GM21447 (cell line): ENCODE results near the gene KLB.

Experiments
- ATAC-seq: cut with Tn5 transposase; IDR thresholded peaks from one replicate; pipeline ENCODE4 v1.9.1; 2021; ENCODE audit not compliant: unreplicated experiment

The KLB gene

DNA sequence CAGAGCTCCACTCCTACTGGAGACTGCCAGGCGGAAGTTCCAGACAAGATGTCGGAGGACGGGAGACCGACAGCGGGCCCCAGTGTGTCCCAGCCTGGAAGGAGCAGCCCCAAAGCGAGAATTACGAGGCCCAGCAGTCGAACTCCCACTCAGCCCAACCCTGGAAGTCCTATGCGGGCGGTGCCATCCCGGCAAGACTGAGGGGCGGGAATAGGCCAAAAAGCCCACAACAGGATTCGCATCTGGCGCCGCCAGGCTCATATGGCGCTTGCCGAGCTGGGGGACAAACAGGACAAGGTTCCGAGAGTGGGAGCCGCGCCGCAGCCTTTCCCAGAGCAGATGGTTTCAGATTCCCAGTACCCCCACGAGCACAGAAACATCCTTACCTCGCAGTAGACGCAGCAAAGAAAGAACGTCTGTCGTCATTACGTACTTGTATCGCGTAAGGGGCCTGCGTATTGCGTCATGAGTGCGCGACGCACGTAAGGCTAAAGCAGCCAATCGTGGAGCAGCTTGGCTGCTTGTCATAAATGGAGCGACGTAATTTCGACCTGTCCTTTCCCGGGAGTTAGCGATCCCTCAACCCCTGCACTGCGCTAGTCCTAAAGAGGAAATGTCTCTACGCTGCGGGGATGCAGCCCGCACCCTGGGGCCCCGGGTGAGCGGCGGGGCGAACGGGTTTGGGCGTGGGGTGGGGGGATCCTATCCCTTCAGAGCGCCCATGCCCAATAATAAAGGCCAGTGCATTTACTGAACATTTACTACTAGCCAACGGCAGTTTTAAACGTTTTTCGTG lies 52.0 kb downstream of the KLB start, which contains the start of the genes LIAS and RPL9:
Gene LIAS (plus strand): TSS at position 552 of the 796 bp plus-strand sequence. CDS start 62 bp downstream, at position 614.
Gene RPL9 (minus strand): TSS at position 418 of the 796 bp plus-strand sequence. CDS start 483 bp downstream, outside the sequence.
- peak; percentile 85 for ATAC-seq

GRCh38 chr4:39464886-39465501 lies 58.3 kb downstream of the KLB start:
- ATAC-seq, result no peak

- no peak for ATAC-seq
Observed at GRCh38 chr4:39466747-39467146, 60.0 kb downstream of the KLB start.

DNA sequence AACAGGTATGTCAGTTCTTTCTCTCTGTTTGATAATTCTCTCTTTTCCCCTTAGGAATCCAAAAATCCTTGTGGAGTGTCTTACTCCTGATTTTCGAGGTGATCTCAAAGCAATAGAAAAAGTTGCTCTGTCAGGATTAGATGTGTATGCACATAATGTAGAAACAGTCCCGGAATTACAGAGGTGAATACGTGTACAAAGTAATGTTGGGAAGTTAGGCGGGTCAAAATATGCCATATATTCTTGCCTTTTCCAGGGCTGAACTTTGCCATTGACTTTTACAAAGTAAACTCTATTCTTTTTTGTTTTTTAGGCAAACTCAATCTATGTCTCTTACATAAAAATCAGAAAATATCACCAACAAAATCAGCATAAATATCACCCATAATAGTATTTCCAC lies 60.7 kb downstream of the KLB start:
- ATAC-seq, result no peak

GRCh38 chr4:39469429-39470077 lies 62.8 kb downstream of the KLB start:
- peak; percentile 84 for ATAC-seq

GRCh38 chr4:39470402-39470801 lies 63.7 kb downstream of the KLB start:
- no peak for ATAC-seq

DNA sequence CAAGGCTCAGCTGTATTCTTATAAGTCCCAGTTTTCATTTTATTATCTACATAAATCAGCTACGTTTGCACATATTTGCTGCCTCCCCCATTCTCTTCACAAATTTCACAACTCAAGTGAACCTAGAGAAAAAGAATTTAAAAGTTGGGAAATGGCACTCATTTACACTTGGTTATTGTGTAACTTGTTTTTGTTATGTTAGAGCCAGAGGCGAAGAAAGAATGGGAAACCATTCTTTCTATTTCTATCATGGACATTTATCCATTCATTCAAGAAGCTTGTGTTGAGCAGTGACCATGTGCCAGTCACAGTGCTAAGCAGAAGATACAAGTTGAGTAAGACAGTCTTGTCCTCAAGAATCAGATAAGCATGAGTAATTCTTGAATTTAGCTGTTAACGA lies 65.7 kb downstream of the KLB start:
- ATAC-seq, result no peak

- no peak for ATAC-seq
Observed at GRCh38 chr4:39476187-39476895, 69.6 kb downstream of the KLB start.

- ATAC-seq, result no peak
Observed at GRCh38 chr4:39480251-39480650, 73.5 kb downstream of the KLB start.

GRCh38 chr4:39480902-39481695 lies 74.4 kb downstream of the KLB start:
- ATAC-seq, result no peak

DNA sequence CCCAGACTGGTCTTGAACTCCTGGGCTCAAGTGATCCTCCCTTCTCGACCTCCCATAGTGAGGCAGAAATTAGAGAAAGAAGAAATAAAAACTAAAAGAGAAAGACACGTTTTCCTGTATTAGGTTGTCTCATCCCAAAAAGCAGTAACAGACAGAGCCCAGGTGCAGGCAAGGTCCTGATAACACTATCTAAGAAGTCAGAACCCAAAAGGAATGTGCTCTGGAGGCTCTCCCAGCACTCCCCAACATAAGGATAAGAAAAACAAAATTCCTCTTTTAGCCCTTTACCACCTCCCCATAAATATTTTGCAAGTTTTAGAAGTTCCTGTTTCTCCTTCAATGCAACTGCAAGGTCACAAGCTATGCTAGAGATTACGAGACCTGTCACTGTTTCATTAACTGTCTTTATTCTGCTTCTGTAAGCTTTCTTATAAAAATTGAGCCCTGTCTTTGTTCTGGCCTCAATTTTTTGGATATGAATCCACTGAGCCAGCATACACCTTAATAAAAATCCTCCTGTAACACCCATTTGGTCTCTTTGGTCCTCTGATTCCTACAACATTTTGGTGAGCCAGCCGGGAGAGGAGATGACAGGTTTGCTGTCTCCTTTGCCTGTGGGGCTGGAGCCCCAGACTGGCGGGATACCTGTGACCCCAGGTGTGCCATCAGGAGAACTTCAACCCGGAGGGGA lies 78.0 kb downstream of the KLB start:
- ATAC-seq, result no peak

DNA sequence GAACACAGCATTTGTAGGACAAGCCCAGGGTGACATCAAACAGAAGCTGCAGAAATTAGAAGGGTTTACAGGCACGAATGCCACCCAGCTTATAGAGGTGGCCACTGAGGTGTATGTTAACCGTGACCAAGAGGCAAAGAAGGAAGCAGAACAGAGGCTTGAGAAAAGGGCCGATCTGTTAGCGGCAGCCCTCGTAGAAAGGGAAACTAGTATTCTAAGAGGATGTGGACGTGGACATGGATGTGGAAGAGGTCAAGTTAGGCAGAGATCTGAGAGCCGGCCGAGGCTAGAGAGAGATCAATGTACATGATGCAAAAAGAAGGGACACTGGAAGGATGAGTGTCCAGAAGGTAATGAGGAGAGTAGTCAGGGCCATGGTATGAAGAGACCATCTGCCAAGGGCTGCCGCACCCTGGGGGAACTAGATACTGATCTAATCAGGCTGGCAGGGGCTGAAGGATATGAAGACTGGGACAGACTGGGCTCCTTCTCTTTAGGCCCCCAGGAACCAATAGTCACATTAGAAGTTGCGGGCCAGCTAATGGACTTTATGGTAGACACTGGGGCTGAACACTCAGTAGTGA lies 79.6 kb downstream of the KLB start:
- no peak for ATAC-seq

DNA sequence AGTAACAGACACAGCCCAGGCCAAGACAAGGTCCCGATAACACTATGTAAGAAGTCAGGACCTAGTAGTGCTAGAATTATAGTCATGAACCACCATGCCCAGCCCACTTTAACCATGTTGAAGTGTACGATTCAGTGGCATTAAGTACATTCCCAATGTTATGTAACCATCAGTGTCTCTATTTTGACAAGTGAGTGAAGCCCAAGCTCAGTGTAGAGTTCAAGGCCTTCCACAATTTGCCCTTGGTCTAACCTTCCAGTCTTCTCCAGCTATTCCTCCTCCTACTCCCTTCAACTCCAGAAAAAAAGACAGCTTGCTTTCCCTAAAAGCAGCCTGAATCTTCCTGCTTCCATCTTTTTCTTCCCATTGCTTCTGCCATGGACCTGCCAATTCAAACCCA lies 83.6 kb downstream of the KLB start:
- no peak for ATAC-seq

DNA sequence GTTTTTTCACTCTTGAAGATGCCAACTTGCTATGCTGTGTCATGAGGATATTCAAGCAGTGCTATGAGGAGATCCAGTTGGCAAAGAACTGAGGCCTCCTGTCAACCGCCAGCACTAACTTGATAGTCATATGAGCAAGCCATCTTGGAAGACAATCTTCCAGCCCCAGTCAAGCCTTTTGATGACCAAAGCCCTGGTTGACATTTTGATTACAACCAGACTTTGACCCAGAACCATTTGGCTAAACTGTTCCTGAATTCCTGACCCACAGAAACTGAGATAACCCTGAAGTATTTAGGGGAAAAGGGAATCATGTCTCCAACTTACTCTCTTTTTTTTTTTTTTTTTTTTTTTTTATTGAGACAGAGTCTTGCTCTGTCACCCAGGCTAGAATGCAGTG lies 87.6 kb downstream of the KLB start:
- no peak for ATAC-seq

GRCh38 chr4:39495446-39496213 lies 88.9 kb downstream of the KLB start:
- no peak for ATAC-seq

DNA sequence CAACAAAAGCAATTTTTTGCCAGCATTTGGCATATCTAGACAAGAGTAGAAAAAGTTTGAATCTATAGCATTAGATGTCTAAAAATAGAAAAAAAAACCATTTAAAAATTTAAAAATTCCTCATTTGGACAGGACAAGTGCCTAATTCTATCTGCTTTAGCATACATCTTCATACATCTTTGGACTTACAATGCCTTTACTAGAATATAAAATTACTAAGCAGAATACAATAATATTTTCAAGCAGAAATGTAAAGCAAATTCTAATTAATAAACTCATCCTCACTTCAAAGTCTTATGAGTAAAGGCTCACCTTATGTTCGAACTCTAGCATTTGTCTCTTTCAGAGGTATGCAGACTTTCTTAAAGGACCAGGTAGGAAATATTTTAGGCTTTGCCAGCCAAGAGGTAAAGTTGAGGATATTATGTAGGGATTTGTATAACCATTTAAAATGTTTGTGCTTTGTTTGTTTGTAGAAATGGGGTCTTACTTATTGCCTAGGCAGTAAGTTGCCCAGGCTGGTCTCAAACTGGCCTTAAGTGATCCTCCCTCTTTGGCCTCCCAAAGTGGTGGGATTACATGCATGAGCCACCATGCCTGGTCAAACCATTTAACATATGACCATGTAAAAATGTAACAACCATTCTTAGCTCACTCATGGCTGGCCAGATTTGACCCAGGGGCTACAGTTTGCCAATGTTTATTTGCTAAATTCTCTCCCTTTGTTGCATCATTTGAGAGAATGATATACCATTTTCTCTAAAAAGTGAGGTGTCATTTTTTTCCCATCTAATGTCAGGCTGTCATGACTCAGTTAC lies 91.4 kb downstream of the KLB start:
- no peak for ATAC-seq

GRCh38 chr4:39498727-39499020 lies 91.9 kb downstream of the KLB start:
- ATAC-seq, result no peak
